NCI-H1048 (cell line): ENCODE data around the gene HOXA3.

Experiments
- DNase-seq: peaks from one replicate; lab custom pipeline; 2025; lab: John Stamatoyannopoulos, UW

Gene HOXA3

DNA sequence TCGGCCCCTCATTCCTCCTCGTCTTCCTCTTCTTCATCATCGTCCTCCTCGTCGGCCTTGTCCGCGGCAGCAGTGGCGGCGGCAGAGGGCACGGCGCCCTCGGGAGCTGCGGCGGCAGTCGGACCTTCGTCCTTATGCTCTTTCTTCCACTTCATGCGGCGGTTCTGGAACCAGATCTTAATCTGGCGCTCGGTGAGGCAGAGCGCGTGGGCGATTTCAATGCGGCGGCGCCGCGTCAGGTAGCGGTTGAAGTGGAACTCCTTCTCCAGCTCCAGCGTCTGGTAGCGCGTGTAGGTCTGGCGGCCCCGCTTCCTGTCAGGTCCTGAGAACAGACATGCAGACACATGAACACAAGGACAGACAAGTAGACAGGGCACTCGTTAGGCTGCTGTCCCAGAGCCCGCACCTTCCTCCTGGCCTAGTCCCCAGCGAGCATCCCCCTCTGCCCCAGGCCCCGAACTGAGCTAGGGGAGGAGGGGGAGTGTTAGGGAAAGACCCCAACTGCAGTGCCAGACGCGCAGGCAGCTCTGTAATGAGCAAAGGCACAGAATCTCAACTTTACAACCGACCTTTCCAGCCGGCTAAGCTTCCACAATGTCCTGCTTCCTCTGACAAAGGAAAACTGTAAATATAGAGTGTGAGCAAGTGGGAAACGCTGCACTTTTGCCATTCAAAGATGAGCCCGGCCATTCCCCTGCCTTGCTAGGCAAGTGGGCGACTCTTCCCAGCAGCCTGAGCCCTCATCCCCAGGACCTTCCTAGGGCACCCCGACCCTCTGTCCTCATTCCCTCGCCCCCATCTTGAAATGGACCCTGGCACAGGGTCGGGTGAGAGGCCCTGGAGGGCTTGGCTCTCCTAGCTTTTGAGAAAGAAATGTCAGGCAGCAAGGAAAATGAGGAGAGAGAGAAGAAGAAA lies 2.8 kb upstream of the HOXA3 start:
- no peak for DNase-seq

DNA sequence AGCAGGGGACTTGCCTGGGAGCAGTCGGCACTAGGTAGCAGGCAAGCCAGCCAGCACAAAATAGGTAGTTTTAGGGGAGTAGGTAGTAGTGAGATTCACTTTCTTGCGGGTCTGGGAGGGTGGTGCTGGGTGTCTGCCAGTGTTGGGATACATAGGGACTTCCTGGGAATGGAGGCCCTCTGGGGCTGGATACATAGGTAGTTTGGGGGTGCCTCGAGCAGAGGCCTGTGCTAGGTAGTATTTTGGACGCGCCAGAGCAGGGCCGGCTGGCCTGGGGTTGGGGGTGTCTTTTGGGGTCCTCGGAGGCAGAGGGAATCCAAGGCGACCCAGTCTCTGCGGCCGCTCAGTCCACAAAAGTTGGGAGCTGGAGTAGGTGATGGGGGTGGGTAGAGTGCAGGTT lies 2.0 kb upstream of the HOXA3 start:
- no peak for DNase-seq

DNA sequence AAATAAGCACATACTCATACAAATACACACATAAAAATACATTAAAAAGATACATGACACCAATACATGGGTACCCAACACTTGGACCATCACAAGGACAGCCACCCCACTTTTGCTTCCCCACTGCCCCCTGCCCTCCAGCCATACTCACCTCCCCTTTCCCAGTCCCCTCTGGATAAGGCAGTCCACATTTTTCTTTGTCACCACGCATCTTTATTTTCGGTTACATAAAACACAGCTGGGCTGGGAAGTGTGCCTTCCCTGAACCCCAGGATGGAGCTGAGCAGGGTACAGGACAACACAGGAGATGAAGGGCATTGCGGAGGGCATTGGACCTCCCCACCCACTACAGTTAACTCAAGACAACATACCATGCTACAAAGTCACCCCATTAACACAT lies 1.1 kb upstream of the HOXA3 start:
- DNase-seq = no peak

DNA sequence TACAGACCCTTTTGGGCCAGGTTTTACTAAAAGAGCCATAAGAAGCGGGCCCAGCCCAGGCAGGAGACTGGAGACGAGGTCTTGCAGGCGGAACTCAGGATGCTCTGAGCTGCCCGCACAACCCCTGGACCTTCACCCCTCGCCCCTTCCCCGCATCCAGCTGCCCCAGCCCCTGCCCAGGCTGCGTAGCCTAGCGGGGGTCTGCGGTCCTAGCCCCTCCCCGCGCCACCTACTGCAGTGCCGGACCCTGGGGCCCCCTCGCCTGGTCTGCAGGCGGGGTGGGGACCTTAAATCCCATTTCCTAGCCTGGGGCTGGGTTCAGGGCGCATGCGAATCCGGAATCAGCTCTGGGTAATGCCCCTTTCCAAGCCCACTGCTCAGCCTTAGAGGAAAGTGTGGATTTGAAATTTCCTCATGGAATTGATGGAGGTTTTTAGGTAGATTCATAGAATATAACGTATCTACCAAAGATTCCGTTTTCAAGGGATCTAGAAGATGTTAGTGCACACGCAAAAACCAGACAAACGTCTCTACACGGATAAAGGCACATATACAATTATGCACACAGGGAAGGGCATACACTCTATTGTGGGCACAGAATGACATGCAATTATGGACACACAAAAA lies 546 bp upstream of the HOXA3 start:
- no peak for DNase-seq

DNA sequence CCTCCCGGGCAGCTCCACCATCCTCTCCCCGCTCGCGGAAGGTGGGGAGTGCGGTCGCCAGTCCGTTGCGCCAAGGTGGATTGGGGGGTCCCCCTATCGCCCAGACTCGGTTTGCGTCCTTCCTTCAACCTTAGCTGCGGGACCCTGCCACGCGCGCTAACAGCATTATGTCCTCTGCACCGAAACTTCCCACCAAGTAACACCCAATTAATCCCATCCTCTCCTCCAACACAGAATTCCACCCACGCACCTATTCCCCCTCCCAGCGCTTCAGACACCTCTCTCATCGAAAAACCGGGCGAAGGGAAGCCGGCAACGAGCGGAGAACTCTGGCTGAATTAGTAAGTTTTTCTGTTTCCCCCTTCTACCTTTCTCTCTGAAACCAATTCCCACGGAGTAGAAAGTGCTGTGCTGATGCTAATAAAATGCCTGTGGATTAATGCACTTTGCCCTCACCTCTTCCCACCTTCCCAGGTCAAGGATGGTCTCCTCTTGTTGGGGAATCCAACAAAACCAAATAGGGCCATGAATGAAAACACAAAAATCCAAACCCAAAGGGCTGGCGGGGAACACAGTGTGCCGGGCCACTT lies 947 bp downstream of the HOXA3 start:
- no peak for DNase-seq

DNA sequence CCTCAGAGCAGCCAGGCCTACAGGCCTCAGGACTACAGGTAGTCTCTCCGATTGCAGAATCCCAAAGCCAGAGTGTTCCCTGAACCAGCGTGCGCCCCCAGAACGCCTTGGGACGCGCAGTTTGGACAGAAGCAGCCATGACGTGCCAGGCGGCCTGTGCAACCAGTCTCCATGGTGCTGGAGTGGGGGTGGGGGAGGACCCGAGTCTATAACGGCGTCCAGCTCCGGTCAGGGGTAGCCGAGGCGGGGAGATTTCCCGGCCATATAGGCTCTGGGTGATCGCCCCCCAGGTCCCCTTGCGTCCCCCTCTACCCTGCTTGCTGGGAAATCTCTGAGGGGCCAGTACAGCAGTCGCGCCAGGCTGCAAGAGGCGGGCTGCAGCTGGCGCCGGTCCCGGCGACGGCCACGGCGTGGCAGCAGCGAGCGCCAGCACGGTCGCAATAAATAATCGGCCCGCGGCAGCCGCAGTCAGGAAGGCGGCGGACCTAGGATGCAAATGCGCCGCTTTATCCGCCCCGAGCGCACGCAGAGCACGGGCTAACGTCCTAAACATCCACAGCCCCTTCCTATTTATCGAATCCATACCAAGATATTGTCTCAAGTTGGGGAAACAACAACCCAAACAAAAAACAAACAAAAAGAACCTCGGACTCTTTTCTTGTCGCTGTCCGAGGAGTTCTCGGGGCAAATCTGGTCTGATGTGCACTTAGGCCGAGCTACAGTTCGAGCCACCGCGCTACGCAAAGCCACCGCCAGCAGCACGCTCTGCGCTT lies 1.6 kb downstream of the HOXA3 start:
- peak; percentile 72 for DNase-seq

DNA sequence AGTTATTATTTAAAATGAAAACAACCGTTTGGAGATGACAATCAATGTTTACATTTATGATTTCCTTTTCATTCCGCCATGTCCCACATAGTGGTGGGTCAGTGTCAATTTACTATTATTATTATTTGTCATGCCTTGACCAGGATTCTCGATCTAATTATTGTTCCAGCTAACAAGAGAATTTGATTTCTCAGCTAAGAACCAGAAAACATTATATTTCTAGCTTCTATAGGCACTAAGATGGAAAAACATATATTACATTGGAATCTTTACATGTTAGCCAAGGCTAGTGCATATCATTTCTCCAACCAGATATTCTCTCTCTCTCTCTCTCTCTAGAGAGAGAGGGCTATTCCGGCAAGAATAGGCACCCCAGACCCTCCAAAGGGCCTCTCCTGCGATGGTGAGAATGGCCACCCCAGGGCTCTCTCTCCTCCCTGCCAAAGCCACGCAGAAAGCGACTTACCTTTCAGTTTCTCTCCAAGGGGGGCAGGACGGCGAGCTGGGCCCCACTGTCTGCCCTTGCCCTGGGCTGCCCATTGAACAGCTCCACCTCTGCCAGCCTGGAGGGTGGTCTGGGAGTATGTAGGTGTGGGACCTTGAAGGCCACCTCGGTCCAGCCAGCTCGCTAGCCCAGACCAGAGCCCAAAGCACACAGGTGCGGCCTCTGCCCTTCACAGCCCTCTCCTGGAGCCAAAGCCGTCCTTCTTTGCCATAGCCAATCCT lies 2.4 kb downstream of the HOXA3 start:
- no peak for DNase-seq

DNA sequence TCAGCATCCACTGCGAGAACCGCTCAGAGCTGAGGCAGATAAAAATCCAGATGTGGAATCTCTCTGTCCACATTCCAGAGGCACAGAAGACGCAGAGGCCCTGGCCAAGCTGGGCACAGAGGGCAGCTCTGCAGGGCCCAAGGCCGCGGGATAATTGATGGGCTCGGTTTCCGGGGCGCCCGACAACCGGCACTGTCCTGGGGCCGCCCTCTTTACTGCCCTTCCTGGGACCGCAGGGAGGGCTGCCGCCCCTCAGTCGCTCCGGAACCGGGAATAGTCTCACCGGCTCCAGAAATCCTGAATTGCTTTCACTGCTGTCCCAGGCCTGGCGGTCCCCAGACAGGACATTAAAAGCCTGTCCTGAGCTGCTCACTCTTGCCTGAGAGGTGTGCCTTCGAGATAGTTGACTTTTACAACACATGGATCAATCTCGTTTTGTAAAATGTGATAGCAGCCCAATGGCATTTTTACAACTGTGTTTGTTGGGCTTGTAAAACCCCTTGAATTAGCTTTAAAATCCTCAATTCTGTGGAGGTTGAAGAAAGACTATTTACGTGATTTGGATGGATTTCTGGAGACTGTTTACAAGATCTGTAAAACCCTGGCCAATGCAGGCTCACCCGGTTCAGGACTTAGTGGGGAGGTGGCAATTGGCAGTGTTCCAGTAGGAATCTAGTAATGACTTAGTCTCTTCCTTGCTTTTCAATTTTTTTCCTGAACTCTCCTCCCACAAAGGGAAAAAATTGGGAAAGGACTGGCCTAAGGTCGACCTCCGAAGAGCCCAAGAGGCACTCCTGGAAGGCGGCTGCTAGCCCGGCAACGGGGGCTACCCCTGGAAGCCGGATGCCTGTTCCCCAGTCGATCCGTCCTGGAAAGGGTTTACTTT lies 3.4 kb downstream of the HOXA3 start:
- no peak for DNase-seq

DNA sequence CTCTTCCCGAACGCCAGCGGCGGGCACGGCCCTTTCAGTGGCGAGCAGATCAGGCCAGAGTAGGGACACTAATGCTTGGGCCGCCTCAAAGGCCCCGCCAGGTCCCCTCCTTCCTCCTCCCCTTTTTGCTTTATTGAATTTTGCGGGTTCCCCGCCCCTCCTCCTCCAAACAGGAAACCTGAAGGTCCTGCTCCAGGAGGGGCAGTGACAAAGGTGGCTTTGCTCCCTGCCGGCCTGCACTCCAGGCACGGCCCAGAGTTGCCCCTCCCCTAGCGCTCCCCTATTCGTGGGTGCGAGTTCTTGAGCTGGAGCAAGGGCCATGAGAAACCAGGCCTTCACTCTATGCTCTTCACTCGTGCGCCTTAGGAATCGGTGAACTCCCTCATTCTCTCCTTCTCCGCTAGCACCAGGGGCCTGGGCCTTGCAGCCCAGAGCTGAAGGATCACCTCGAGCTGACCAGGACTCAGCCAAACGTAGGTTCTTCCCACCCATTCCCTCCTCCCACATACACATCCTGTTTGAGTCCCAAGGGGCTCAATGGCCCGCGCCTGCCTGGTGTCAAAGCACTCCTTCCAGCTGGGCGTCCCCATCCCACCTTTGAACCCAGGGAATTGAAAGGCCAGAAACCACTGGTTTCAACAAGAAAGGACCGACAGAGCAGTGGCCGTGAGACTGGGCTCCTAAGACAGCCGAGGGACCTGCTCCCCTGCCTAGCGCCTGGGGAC lies 4.2 kb downstream of the HOXA3 start:
- no peak for DNase-seq

DNA sequence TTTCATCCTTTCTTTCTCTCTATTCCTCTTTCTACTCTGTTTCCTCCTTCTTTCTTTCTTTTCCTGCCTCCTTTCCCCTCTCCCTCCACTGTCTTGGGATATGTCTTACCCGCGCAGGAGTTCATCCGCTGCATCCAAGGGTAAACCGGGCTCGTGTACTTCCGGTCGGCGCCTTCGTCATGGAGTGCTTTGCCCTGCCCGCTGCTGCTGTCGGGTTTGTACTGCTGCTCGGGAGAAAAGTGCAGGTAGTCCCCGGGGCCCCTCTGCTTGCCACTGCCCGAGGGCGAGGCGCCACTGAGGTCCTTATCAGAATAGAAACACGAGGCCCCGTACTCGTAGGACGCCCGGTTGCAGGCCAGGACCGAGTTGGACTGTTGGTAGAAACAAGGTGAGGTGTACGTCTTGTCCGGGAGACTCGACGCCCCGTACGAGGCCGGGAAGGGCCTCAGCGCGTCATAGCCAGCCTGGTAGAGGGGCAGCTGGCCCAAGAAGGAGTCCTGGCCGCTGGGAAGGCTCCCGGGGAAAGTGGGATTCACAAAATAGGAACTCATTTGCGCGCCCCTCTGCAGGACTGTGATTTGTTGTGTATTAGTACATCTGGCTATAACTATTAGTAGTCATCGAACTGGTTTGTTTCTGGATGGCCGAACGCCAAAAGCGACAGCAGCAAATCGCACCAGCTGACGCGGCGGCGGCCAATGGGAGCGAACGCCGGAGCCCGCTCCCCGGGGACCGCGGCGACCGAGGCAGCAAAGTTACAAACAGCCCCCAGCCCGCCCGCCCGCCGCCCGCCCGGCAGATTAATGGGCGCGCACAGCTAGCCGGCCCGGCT lies 5.0 kb downstream of the HOXA3 start, which contains the start of gene HOXA6:
TSS of gene HOXA6 (minus strand) at position 576 of the 832 bp plus-strand sequence. CDS start at position 551, 25 bp downstream.
- DNase-seq = no peak

DNA sequence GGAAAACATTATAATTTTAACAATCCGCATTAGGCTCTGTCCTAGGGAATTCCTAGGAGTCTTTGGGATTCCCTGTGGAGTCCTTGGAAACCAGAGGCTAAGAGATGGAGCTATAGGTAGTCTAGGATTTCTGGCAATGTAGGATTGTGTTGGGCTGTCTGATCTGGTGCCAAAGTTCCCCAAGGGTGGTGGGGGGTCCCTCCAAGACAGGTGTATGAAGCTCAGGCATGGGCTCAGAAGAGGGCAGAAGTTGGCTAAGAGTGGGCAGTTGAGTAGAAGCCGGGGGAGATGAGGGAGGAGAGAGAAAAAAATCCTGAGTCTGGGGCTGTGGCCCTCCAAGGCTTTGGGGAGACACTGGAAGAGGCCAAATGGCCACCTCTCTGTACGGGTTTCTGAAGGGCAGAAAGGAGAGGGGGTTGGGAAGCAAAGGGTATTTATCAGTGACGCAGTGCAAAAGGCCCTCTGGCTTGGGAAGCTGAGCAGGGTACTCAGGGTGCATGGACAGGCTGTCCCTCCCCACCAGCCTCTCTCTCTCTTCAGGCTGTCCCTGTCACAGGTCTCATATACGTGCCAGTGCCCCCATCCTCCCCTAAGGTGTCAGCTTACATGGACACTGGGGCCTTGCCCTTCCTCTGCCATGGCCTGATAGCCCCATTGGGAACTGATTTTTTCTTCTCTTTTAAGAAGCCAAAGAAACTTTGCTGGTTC lies 5.7 kb downstream of the HOXA3 start:
- no peak for DNase-seq

DNA sequence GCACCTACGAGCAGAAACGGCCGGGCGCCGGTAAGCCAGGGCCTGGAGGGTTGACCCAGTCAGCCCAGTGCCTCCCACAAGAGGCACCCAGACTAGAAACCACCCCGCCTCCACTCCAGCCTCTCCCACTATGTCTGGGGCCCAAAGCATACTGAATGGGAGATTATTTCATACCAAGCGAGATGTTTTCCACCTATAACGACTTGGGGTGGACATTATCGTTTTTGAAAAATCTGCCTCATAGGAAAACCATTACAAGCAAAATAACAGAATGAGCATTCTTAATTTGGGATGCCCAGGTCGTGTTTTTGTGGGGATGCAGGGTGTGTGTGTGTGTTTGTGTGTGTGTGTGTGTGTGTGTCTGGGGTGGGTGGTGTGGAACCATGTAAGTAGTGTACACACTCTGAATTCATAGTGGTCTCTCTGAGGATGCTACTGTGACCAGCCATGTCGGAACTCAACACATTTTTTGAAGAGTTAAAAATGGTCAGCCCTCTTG lies 6.4 kb downstream of the HOXA3 start:
- no peak for DNase-seq

DNA sequence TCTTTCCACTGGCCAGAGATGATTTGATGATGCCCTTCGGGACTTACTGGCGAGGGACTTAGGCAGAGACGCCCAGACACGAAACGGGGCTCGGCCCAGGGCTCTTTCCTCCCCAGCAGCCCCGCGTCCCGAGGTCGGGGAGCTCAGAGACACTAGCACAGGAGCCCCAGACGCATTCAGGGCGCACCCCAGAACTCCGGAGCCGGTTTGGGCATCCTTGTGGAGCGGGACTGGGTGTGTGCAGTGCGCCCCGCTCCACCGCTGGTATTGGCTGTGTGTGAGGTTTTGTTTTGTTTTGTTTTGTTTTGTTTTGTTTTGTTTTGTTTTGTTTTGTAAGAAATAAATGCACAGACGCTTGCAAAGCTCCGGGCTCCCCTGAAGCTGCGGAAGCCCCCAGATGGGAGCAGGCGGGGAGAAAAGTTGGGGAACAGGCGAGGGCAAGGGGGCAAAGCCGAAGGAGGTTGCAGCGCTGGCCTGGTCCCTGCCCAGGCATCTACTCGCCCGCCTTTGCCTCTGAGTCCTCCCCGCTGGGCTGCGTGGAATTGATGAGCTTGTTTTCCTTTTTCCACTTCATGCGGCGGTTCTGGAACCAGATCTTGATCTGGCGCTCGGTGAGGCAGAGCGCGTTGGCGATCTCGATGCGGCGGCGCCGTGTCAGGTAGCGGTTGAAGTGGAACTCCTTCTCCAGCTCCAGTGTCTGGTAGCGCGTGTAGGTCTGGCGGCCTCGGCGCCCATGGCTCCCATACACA lies 7.0 kb downstream of the HOXA3 start:
- no peak for DNase-seq

DNA sequence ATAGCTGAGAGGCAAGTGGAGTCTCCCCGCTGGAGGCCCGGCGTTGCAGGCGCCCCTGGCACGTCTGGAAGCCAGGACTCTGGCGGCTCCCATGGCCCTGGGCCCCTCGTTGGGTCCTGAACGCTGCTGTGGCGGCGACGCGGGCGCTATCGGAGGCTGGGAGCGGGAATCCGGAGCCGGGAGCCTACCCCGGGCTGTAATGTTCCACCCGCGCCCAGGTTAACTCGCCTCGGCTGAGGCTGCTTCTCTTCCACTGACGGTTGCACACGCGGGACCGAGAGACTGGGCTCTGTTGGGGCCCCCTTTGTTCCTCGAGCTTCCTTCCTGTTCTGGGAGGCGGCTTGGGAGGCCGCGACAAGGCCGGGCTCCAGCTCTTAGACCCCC lies 7.6 kb downstream of the HOXA3 start:
- DNase-seq = no peak

DNA sequence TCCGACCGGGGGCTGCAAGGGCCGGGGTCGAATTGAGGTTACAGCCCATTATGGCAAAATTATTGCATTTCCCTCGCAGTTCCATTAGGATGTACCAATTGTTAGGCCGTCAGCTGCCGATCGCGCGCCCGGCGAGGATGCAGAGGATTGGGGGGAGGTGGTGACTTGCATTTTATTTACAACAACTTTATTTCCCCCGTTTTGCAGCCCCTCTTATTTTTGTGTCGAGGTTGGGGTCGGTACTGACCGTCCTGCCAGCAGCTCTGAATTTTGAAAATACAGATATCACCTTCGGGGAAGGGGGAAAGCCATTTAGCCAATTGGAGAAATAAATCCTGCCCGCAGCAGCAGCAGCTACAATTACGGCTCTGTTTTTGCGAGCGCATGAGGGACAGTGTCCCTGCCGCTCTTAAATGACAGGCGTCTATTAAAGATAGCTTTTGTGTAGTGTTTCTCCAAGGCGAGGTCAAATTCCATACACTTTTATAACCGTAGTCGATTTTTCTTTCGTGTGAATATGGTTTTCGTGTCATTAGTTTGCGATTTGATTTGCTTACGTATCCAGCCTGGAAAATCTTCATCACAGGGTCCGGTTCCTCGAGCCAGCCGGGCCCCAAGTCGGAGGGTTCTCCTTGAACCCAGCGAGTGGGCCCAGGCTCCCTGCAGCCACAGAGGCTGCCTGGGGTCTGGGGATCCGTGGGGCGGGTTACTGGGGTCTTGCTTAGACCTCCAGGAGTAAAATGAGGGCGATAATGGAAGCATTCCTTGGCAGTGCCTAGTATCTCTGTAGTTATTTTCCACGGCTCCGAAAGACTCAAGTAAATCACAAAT lies 8.2 kb downstream of the HOXA3 start:
- DNase-seq = no peak
